GM12875 (cell line): Measurements from ENCODE around the gene B4GAT1.
"Not testable (repeated sequence)": the region's sequence is repeated elsewhere in the genome, so short reads cannot be mapped to it uniquely, and the experiment has no call there.

Experiments
- H3K4me3 ChIP-seq: one replicate; pipeline ENCODE4 v1.5.1; 2011; ENCODE audit warnings: low read depth, low read length, control low read depth
- TF ChIP-seq, protein P1 (sequence below): IDR thresholded peaks from 2 replicates; pipeline ENCODE4 v1.5.1; 2011; ENCODE audit warnings: low read depth, mild to moderate bottlenecking, control low read depth, inconsistent platforms, low read length, moderate library complexity, borderline replicate concordance; ENCODE audit not compliant: insufficient read depth

The B4GAT1 gene

GRCh38 chr11:66311965-66312548, 35.4 kb downstream of the B4GAT1 start:
- H3K4me3 ChIP-seq, result peak overlapping the region; percentile 60
- TF ChIP-seq, protein P1, sequence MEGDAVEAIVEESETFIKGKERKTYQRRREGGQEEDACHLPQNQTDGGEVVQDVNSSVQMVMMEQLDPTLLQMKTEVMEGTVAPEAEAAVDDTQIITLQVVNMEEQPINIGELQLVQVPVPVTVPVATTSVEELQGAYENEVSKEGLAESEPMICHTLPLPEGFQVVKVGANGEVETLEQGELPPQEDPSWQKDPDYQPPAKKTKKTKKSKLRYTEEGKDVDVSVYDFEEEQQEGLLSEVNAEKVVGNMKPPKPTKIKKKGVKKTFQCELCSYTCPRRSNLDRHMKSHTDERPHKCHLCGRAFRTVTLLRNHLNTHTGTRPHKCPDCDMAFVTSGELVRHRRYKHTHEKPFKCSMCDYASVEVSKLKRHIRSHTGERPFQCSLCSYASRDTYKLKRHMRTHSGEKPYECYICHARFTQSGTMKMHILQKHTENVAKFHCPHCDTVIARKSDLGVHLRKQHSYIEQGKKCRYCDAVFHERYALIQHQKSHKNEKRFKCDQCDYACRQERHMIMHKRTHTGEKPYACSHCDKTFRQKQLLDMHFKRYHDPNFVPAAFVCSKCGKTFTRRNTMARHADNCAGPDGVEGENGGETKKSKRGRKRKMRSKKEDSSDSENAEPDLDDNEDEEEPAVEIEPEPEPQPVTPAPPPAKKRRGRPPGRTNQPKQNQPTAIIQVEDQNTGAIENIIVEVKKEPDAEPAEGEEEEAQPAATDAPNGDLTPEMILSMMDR, result peak; percentile 89; the same call in 1 of the 2 replicates

GRCh38 chr11:66311470-66311964, 35.9 kb downstream of the B4GAT1 start:
- TF ChIP-seq, protein P1, result no peak; the same call in 1 of the 2 replicates
- peak overlapping the region; percentile 60 for H3K4me3 ChIP-seq

- not testable (repeated sequence) for H3K4me3 ChIP-seq
Observed at GRCh38 chr11:66310803-66311440, 36.5 kb downstream of the B4GAT1 start.

DNA sequence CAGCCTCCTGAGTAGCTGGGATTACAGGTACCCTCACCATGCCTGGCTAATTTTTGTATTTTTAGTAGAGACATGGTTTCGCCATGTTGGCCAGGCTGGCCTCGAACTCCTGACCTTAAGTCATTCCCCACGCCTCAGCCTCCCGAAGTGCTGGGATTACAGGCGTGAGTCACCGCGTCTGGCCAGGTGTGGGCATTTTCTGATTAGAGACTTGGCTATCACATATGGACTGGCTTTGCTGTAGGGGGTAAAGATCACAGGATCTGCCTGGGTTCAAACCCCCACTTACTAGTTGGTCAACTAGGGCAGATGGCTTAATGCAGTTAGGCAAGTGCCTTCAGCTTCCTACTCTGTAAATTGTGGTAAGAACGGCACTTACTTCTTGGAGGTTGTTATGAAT, 37.1 kb downstream of the B4GAT1 start:
- H3K4me3 ChIP-seq, result no peak overlapping the region
- TF ChIP-seq, protein P1, result no peak

DNA sequence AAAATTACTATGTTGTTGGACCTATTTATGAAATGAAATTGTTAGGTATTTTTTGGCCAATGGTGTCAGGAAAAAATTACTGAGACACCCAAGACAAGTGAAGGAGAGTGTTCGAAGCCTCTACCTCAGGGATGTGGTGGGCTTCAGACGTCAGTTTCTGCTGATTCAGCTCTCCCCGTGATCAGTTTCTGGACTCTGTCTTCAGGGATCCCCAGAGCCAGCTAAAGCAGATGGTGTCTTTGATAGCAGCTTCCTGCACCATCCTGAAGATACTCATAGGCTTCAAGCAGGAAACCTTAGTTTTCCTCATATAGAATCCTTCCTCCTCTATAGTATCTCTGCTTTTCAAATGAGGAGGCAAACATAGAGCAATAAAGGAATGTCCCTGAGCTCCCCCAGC, 38.0 kb downstream of the B4GAT1 start:
- TF ChIP-seq, protein P1, result no peak

GRCh38 chr11:66302656-66303055, 44.8 kb downstream of the B4GAT1 start:
- no peak overlapping the region for H3K4me3 ChIP-seq
- TF ChIP-seq, protein P1, result no peak

More for the DNA sequence above, 38.0 kb downstream of the B4GAT1 start:
- no peak overlapping the region for H3K4me3 ChIP-seq

GRCh38 chr11:66299186-66299585, 48.2 kb downstream of the B4GAT1 start:
- TF ChIP-seq, protein P1, result no peak
- no peak overlapping the region for H3K4me3 ChIP-seq
